AG04449 (cell line): ENCODE data around the gene MMP23B.
"Not testable (repeated sequence)": the region's sequence is repeated elsewhere in the genome, so short reads cannot be mapped to it uniquely, and the experiment has no call there.

Source experiments
- CTCF ChIA-PET: fragments of 350-600 bp; formaldehyde crosslinking; extraction: SDS; loops from one replicate; lab custom pipeline; 2021; ENCODE audit warnings: antibody characterized with exemption; lab: Yijun Ruan, JAX
- POLR2A ChIA-PET: fragments of 400-600, 350-600 bp; formaldehyde crosslinking; extraction: SDS; loops from one replicate; lab custom pipeline; 2020; ENCODE audit warnings: antibody characterized with exemption, inconsistent platforms; lab: Yijun Ruan, JAX
- DNase-seq: peaks from one replicate; pipeline ENCODE4 v3.0.0-alpha.2; 2010; ENCODE audit warnings: low read depth, low spot score
- H3K4me3 ChIP-seq: 2 replicates; pipeline ENCODE4 v1.5.1; 2011; ENCODE audit warnings: low read depth, mild to moderate bottlenecking, control low read depth, low read length
- TF ChIP-seq, protein P1 (sequence below): IDR thresholded peaks from one replicate; pipeline ENCODE4 v1.5.1; 2011; ENCODE audit warnings: mild to moderate bottlenecking, moderate library complexity, low read length, control low read depth, inconsistent platforms; ENCODE audit not compliant: insufficient read depth; ENCODE audit errors: missing control alignments

The MMP23B gene

GRCh38 chr1:1594602-1595260, 37.2 kb upstream of the MMP23B start:
- POLR2A ChIA-PET: no interaction called here
- CTCF ChIA-PET: no interaction called here
- no peak overlapping the region for H3K4me3 ChIP-seq
- TF ChIP-seq, protein P1, sequence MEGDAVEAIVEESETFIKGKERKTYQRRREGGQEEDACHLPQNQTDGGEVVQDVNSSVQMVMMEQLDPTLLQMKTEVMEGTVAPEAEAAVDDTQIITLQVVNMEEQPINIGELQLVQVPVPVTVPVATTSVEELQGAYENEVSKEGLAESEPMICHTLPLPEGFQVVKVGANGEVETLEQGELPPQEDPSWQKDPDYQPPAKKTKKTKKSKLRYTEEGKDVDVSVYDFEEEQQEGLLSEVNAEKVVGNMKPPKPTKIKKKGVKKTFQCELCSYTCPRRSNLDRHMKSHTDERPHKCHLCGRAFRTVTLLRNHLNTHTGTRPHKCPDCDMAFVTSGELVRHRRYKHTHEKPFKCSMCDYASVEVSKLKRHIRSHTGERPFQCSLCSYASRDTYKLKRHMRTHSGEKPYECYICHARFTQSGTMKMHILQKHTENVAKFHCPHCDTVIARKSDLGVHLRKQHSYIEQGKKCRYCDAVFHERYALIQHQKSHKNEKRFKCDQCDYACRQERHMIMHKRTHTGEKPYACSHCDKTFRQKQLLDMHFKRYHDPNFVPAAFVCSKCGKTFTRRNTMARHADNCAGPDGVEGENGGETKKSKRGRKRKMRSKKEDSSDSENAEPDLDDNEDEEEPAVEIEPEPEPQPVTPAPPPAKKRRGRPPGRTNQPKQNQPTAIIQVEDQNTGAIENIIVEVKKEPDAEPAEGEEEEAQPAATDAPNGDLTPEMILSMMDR: no peak
- DNase-seq: no peak

DNA sequence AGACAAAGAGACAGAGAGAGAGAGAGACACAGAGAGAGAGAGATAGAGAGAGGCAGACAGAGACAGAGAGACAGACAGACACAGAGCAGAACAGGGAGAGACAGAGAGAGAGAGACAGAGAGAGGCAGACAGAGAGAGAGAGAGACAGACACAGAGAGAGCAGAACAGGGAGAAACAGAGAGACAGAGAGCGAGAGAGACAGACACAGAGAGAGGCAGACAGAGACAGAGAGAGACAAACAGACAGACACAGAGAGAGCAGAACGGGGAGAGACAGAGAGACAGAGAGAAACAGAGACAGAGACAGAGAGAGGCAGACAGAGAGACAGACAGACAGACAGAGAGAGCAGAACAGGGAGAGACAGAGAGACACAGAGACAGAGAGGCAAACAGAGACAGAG, 36.6 kb upstream of the MMP23B start:
- H3K4me3 ChIP-seq, POLR2A ChIA-PET, DNase-seq, CTCF ChIA-PET: not testable (repeated sequence)

- no peak for DNase-seq
- H3K4me3 ChIP-seq: no peak overlapping the region
- ChIA-PET CTCF (interaction anchor here (1.3 kb wide), 1 partner anchor 17 kb away, joined by 3 read pairs; no protein-coding TSS in a partner anchor), POLR2A (interaction anchor here (1.2 kb wide), 1 partner anchor 19 kb away, joined by 5 read pairs; the partner anchor contains the start of gene MIB2)
- TF ChIP-seq, protein P1: no peak
Measured at GRCh38 chr1:1596493-1597274, 35.3 kb upstream of the MMP23B start.

- no peak overlapping the region for H3K4me3 ChIP-seq
- TF ChIP-seq, protein P1: peak; percentile 45
- ChIA-PET POLR2A (interaction anchor here (1.2 kb wide), 1 partner anchor 18 kb away, joined by 5 read pairs; the partner anchor contains the start of gene MIB2), CTCF (interaction anchor here (1.0 to 1.3 kb wide), 3 partner anchors 16 to 38 kb away, joined by 3 read pairs; no protein-coding TSS in a partner anchor)
- no peak for DNase-seq
Measured at GRCh38 chr1:1597275-1597930, 34.6 kb upstream of the MMP23B start.

GRCh38 chr1:1598051-1598719, 33.8 kb upstream of the MMP23B start:
- DNase-seq: no peak
- TF ChIP-seq, protein P1: no peak
- no peak overlapping the region for H3K4me3 ChIP-seq
- POLR2A ChIA-PET: no interaction called here
- CTCF ChIA-PET: interaction anchor here (1.0 to 1.3 kb wide), 4 partner anchors 9 to 39 kb away, joined by 3 read pairs; no protein-coding TSS in a partner anchor

DNA sequence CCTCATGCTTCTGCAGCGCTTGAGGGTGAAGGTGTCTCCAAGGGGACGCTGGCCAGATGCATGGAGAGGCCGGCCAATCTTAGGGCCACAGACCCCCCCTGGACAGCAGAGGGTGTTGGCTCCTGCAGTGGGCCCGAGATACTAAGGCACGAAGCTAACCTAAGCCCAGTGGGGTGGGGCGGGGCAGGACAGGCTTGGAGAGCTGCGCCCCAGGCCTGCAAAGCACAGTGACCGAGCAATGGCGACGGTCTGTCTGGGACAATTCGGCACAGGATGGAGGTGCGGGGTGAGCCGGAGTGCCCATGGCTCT, 33.3 kb upstream of the MMP23B start:
- TF ChIP-seq, protein P1: no peak
- no peak overlapping the region for H3K4me3 ChIP-seq
- ChIA-PET POLR2A (interaction anchor here (0.6 kb wide), 1 partner anchor 42 kb away, joined by 3 read pairs; no protein-coding TSS in a partner anchor), CTCF (interaction anchor here (1.2 to 1.3 kb wide), 2 partner anchors 10 to 40 kb away, joined by 3 read pairs; no protein-coding TSS in a partner anchor)
- no peak for DNase-seq
